Measurements from ENCODE around the gene SVOP. TPM values are rescaled to one million over a fixed set of nuclear protein-coding genes. Genes with fewer than 3 reads are reported as not detected.

SVOP gene
- total RNA-seq, 1 experiment from 2014 or later: not detected

Small RNA genes lying within 50 kb of the gene (small RNA-seq; reads per million reads assigned to genes)
- not detected for gene AC190387.1
- gene RNA5SP372: 0.43 reads per million
- gene RNU6-361P: not detected

Other genes with a start within 250 kb of the SVOP start
- gene SSH1, start 163.5 kb downstream of the SVOP start, total RNA-seq (2014; rRNA removed; shearing (Covaris generic)): 10.4 and 13.1 TPM in 2 replicates
- not detected in 2 replicates for gene DAO, start 141.0 kb downstream of the SVOP start, total RNA-seq (2014; rRNA removed; shearing (Covaris generic))
- gene USP30, start 31.5 kb upstream of the SVOP start, total RNA-seq (2014; rRNA removed; shearing (Covaris generic)): 6.2 and 15.5 TPM in 2 replicates
- gene ALKBH2, start 72.4 kb upstream of the SVOP start, total RNA-seq (2014; rRNA removed; shearing (Covaris generic)): 41.0 and 44.7 TPM in 2 replicates
- gene UNG, start 76.5 kb upstream of the SVOP start, total RNA-seq (2014; rRNA removed; shearing (Covaris generic)): 134 and 158 TPM in 2 replicates
- 1.6 and 4.8 TPM in 2 replicates for gene ACACB, start 95.5 kb upstream of the SVOP start, total RNA-seq (2014; rRNA removed; shearing (Covaris generic))